Left kidney (tissue), 2 donors: Measurements from ENCODE around the gene FOXK1. TPM values are rescaled to one million over a fixed set of nuclear protein-coding genes. Genes with fewer than 3 reads are reported as not detected.
A peak's percentile ranks its signal among the peaks of the same experiment; 100 is the strongest.
"Not testable (repeated sequence)": the region's sequence is repeated elsewhere in the genome, so short reads cannot be mapped to it uniquely, and the experiment has no call there.

Experiments used
- DNase-seq: peaks from one replicate; pipeline ENCODE4 v3.0.0-alpha.2; 2013
- polyA plus RNA-seq: library from polyadenylated mRNA; unstranded; fragments of 120-200 nt; gene quantifications from one replicate; pipeline ENCODE4 v1.2.1, GENCODE V29; 2013; ENCODE audit not compliant: insufficient read length

FOXK1 gene
- polyA plus RNA-seq, 1 donor, result 19.1 TPM

GRCh38 chr7:4784799-4785198 lies 102.7 kb downstream of the FOXK1 start:
- no peak for DNase-seq

- no peak for DNase-seq
Observed at GRCh38 chr7:4785371-4785770, 103.3 kb downstream of the FOXK1 start.

GRCh38 chr7:4786015-4786414 lies 103.9 kb downstream of the FOXK1 start:
- DNase-seq, result no peak

- no peak for DNase-seq
Observed at GRCh38 chr7:4787541-4787940, 105.4 kb downstream of the FOXK1 start.

GRCh38 chr7:4787947-4788626 lies 106.0 kb downstream of the FOXK1 start:
- DNase-seq, result no peak

GRCh38 chr7:4788627-4789189 lies 106.6 kb downstream of the FOXK1 start:
- DNase-seq, result no peak

- DNase-seq, result no peak
Observed at GRCh38 chr7:4789194-4790077, 107.3 kb downstream of the FOXK1 start.

- DNase-seq, result no peak
Observed at GRCh38 chr7:4790078-4790465, 108.0 kb downstream of the FOXK1 start.

GRCh38 chr7:4790516-4790991 lies 108.5 kb downstream of the FOXK1 start:
- no peak for DNase-seq

- no peak for DNase-seq
Observed at GRCh38 chr7:4791101-4791737, 109.1 kb downstream of the FOXK1 start.

GRCh38 chr7:4791738-4792536 lies 109.8 kb downstream of the FOXK1 start:
- peak; percentile 76 for DNase-seq

GRCh38 chr7:4792537-4793126 lies 110.5 kb downstream of the FOXK1 start:
- no peak for DNase-seq

- not testable (repeated sequence) for DNase-seq
Observed at GRCh38 chr7:4793385-4793993, 111.4 kb downstream of the FOXK1 start.

- not testable (repeated sequence) for DNase-seq
Observed at GRCh38 chr7:4794171-4794570, 112.1 kb downstream of the FOXK1 start.

GRCh38 chr7:4794591-4795350 lies 112.7 kb downstream of the FOXK1 start:
- DNase-seq, result no peak

- no peak for DNase-seq
Observed at GRCh38 chr7:4796453-4796852, 114.4 kb downstream of the FOXK1 start.

- no peak for DNase-seq
Observed at GRCh38 chr7:4797858-4798705, 116.0 kb downstream of the FOXK1 start.

GRCh38 chr7:4798706-4799235 lies 116.7 kb downstream of the FOXK1 start:
- no peak for DNase-seq
